HepG2 (cell line): ENCODE results near the gene FGF9. TPM values are rescaled to one million over a fixed set of nuclear protein-coding genes. Genes with fewer than 3 reads are reported as not detected.

ENCODE experiments used
- ATAC-seq: fragments of 200-7000 bp; cut with Tn5 transposase; 3 replicates; pipeline ENCODE4 v1.9.1; 2020; ENCODE audit warnings: mild to moderate bottlenecking, moderate library complexity
- BruUV-seq: library from RNA; stranded (reverse); fragments of 400-500 nt; replicated peaks from 2 replicates; lab custom pipeline; 2021; lab: Mats Ljungman, UMichigan
- CTCF ChIA-PET: fragments of 300-600 bp; formaldehyde crosslinking; extraction: SDS; loops from one replicate; lab custom pipeline; 2021; ENCODE audit warnings: low total read pairs, inconsistent platforms, low intra/inter-chr PET ratio; lab: Yijun Ruan, JAX
- POLR2A ChIA-PET: fragments of 350-600 bp; sonication (Branson Sonifier 250); formaldehyde crosslinking; loops from one replicate; lab custom pipeline; 2020; ENCODE audit warnings: antibody characterized with exemption, inconsistent platforms; lab: Yijun Ruan, JAX
- DNase-seq: peaks from one replicate; pipeline ENCODE4 v3.0.0-alpha.2; 2015; ENCODE audit warnings: low spot score
- FAIRE-seq: peaks from 3 replicates; lab custom pipeline; 2011; peaks lifted over from hg19 to GRCh38; lab: Jason Lieb, UNC
- H2AFZ ChIP-seq: one replicate; pipeline ENCODE4 v1.6.1; 2011; ENCODE audit warnings: low read length, inconsistent platforms
- H3K27ac ChIP-seq: fragments of 300-600 bp; 3 replicates; pipeline ENCODE4 v1.8.0; 2011; ENCODE audit warnings: mixed run types, mild to moderate bottlenecking, mixed read lengths, low read length, inconsistent platforms; ENCODE audit not compliant: insufficient read depth; ENCODE audit errors: extremely low read length
- H3K27me3 ChIP-seq, 2 experiments: fragments of 200-600 bp in 1 of 2; 2 replicates in 1 of 2; 3 replicates in 1 of 2; pipeline versions ENCODE4 v1.6.0 to v1.8.0; 2011; ENCODE audit warnings: low read length in 2 of 2, mild to moderate bottlenecking in 2 of 2, moderate library complexity in 2 of 2, inconsistent platforms in 1 of 2; ENCODE audit not compliant: insufficient read depth in 2 of 2, control insufficient read depth in 1 of 2
- H3K36me3 ChIP-seq, 2 experiments: fragments of 200-600 bp in 1 of 2; replicated peaks in 1 of 2; 2 replicates in 1 of 2; 3 replicates in 1 of 2; pipeline versions ENCODE4 v1.5.1 to v1.8.0; 2011; ENCODE audit warnings: low read length in 2 of 2, inconsistent platforms in 1 of 2; ENCODE audit not compliant: insufficient read depth in 2 of 2, control insufficient read depth in 1 of 2
- H3K4me1 ChIP-seq: 2 replicates; pipeline ENCODE4 v1.5.1; 2012; ENCODE audit warnings: low read length, inconsistent platforms; ENCODE audit not compliant: insufficient read depth
- H3K4me2 ChIP-seq: 2 replicates; pipeline ENCODE4 v1.6.0; 2011; ENCODE audit warnings: low read depth, low read length, inconsistent platforms
- H3K4me3 ChIP-seq, 3 experiments: fragments of 200-600 bp in 1 of 3; sonication (generic), shearing (Covaris generic) in 1 of 3; replicated peaks in 1 of 3; 2 replicates each; pipeline ENCODE4 v1.5.1; 2011 to 2016; ENCODE audit warnings: low read length in 3 of 3, inconsistent platforms in 2 of 3, low read depth in 2 of 3, mild to moderate bottlenecking in 2 of 3, control low read depth in 1 of 3, mixed read lengths in 1 of 3; ENCODE audit not compliant: insufficient read depth in 1 of 3
- H3K79me2 ChIP-seq: one replicate; pipeline ENCODE4 v1.6.1; 2011; ENCODE audit warnings: low read length, inconsistent platforms; ENCODE audit not compliant: insufficient read depth
- H3K9ac ChIP-seq: 2 replicates; pipeline ENCODE4 v1.6.0; 2011; ENCODE audit warnings: mild to moderate bottlenecking, low read depth, low read length, inconsistent platforms; ENCODE audit not compliant: insufficient read depth
- H3K9me3 ChIP-seq: 2 replicates; pipeline ENCODE4 v1.5.1; 2012; ENCODE audit warnings: mild to moderate bottlenecking, low read length
- H4K20me1 ChIP-seq: 2 replicates; pipeline ENCODE4 v1.6.0; 2011; ENCODE audit warnings: inconsistent platforms, mild to moderate bottlenecking, low read length, moderate library complexity; ENCODE audit not compliant: insufficient read depth
- CEBPG ChIP-seq: IDR thresholded peaks from 2 replicates; pipeline ENCODE4 v1.6.1; 2016
- FOXA1 ChIP-seq, 2 experiments: fragments of 450-650 bp in 1 of 2; sonication (generic) in 1 of 2; formaldehyde crosslinking in 1 of 2; IDR thresholded peaks; 2 replicates each; pipeline versions ENCODE4 v1.4.0 to v1.6.1; 2016 to 2020; ENCODE audit warnings: missing genetic modification reagents in 1 of 2
- GTF3A ChIP-seq: sonication (generic); formaldehyde crosslinking; conservative IDR thresholded peaks from 2 replicates; pipeline ENCODE4 v1.4.0; 2020; ENCODE audit warnings: mild to moderate bottlenecking, missing genetic modification reagents
- KAT8 ChIP-seq: IDR thresholded peaks from 2 replicates; pipeline ENCODE4 v1.6.1; 2016; ENCODE audit warnings: missing genetic modification reagents, missing compliant biosample characterization
- LCORL ChIP-seq, 2 experiments: fragments of 450-650 bp in 1 of 2; sonication (generic) in 1 of 2; formaldehyde crosslinking in 1 of 2; IDR thresholded peaks; 2 replicates each; pipeline versions ENCODE4 v1.5.0 to v1.6.1; 2017 to 2020; ENCODE audit warnings: antibody characterized with exemption in 1 of 2, missing genetic modification reagents in 1 of 2
- MED1 ChIP-seq: sonication (generic); formaldehyde crosslinking; IDR thresholded peaks from 2 replicates; pipeline ENCODE4 v1.4.0; 2020; ENCODE audit warnings: missing genetic modification reagents
- NCOA2 ChIP-seq: sonication (generic); formaldehyde crosslinking; IDR thresholded peaks from 2 replicates; pipeline ENCODE4 v1.8.0; 2022; ENCODE audit warnings: inconsistent platforms
- RERE ChIP-seq: IDR thresholded peaks from 2 replicates; pipeline ENCODE4 v1.6.1; 2016; ENCODE audit warnings: low read depth, missing genetic modification reagents, missing compliant biosample characterization
- SIX4 ChIP-seq: sonication (generic); formaldehyde crosslinking; IDR thresholded peaks from 2 replicates; pipeline ENCODE4 v1.4.0; 2020; ENCODE audit warnings: missing genetic modification reagents
- ZNF12 ChIP-seq: sonication (generic); formaldehyde crosslinking; IDR thresholded peaks from 2 replicates; pipeline ENCODE4 v1.5.0; 2020; ENCODE audit warnings: missing genetic modification reagents
- ZNF280B ChIP-seq: sonication (generic); formaldehyde crosslinking; IDR thresholded peaks from 2 replicates; pipeline ENCODE4 v1.5.0; 2020; ENCODE audit warnings: missing genetic modification reagents, mild to moderate bottlenecking, borderline replicate concordance
- ZNF512 ChIP-seq: sonication (generic); formaldehyde crosslinking; IDR thresholded peaks from 2 replicates; pipeline ENCODE4 v1.4.0; 2020; ENCODE audit warnings: mild to moderate bottlenecking, missing genetic modification reagents
- ZNF761 ChIP-seq: sonication (generic); formaldehyde crosslinking; conservative IDR thresholded peaks from 2 replicates; pipeline ENCODE4 v1.4.0; 2020; ENCODE audit warnings: mild to moderate bottlenecking, missing genetic modification reagents
- whole genome bisulfite sequencing: methylation state at CpG from one replicate; pipeline ENCODE4 v1.1.6; 2017; ENCODE audit warnings: low lambda C conversion rate; 5-methylcytosine and 5-hydroxymethylcytosine counted together
- in situ Hi-C: cut with HindIII; loops from 2 replicates; pipeline ENCODE4 v1.10.0; 2017; ENCODE audit warnings: low pct_unique_long_range_greater_than_20kb; ENCODE audit not compliant: extremely low pct_ligation_motif_present
- intact Hi-C: fragments of 100-400 bp; cut with micrococcal nuclease; formaldehyde crosslinking; loops from one replicate; pipeline ENCODE4 v1.10.0; 2022; ENCODE audit not compliant: unreplicated experiment
- polyA plus RNA-seq, 8 experiments: library from polyadenylated mRNA; depleted of rRNA in 3 of 8; stranded (reverse) in 7 of 8; unstranded in 1 of 8; fragments of >200 nt; fragmentation: Illumina TruSeq in 4 of 8; extraction: Trizol in 4 of 8; gene quantifications; 2 replicates each; pipeline versions ENCODE4 v1.2.1 to v1.2.3, GENCODE V29; 2011 to 2016; ENCODE audit warnings: low read depth in 4 of 8, missing spikeins in 1 of 8, mixed read lengths in 1 of 8; ENCODE audit not compliant: insufficient read depth in 1 of 8
- total RNA-seq, 5 experiments: library from RNA; depleted of rRNA; stranded (reverse); fragments of >200 nt; fragmentation: Illumina TruSeq; extraction: Trizol; gene quantifications; 2 replicates each; pipeline ENCODE4 v1.2.3, GENCODE V29; 2016; ENCODE audit warnings: low read depth in 1 of 5

Gene FGF9
- total and polyA plus RNA-seq, 2 of the 13 experiments (the other 11 are each of a cell fraction or from before 2014, with no cell fraction given), result not detected

- Histone ChIP-seq H2AFZ (no peak overlapping the region), H3K4me3 (no peak overlapping the region), H3K27me3 (peaks cover 0 to 3% of the 10 kb centered on the region in 2 experiments; a peak in 3 of 5 replicates), H3K79me2 (no peaks in the 10 kb centered on the region), H3K4me2 (no peak overlapping the region), H3K9me3 (no peaks in the 10 kb centered on the region), H3K4me1 (peaks cover 9% of the 10 kb centered on the region), H4K20me1 (no peaks in the 10 kb centered on the region), H3K9ac (no peak overlapping the region), H3K27ac (no peak overlapping the region), H3K36me3 (no peaks in the 10 kb centered on the region)
- DNase-seq (peak; percentile 48), FAIRE-seq (peak; percentile 8), ATAC-seq (peak; percentile 31; the same call in 2 of the 3 replicates)
- intact Hi-C loops (no loop called here), in situ Hi-C loops (no loop called here)
- CTCF ChIA-PET, result no interaction called here
- WGBS, result 0% methylated on average over 3 of the region's 3 CpGs
- BruUV-seq, result no TSS peak
- POLR2A ChIA-PET, result no interaction called here
- TF ChIP-seq CEBPG (CRISPR knock-in tag) (peak; percentile 92), GTF3A (no peak), ZNF12 (CRISPR knock-in tag) (peak; percentile 58; the same call in 1 of the 2 replicates), ZNF761 (CRISPR knock-in tag) (no peak), NCOA2 (CRISPR knock-in tag) (peak; percentile 53), ZNF280B (CRISPR knock-in tag) (no peak), LCORL (IDR thresholded peaks at IDR 0.05) (no peak), LCORL (CRISPR knock-in tag; IDR thresholded peaks at IDR 0.05) (peak; percentile 46; the same call in 1 of the 2 replicates), KAT8 (CRISPR knock-in tag) (0 out of 2 replicates have a peak, but pooled peaks have one; percentile 21), SIX4 (CRISPR knock-in tag) (peak; percentile 16; the same call in 1 of the 2 replicates), ZNF512 (CRISPR knock-in tag) (no peak), RERE (CRISPR knock-in tag) (0 out of 2 replicates have a peak, but pooled peaks have one; percentile 24), FOXA1 (IDR thresholded peaks at IDR 0.05) (peak; percentile 37; the same call in 1 of the 2 replicates), FOXA1 (CRISPR knock-in tag; IDR thresholded peaks at IDR 0.05) (peak; percentile 91), MED1 (CRISPR knock-in tag) (0 out of 2 replicates have a peak, but pooled peaks have one; percentile 31)
Observed at GRCh38 chr13:21696865-21697448, 26.1 kb downstream of the FGF9 start.
